Hepatocyte (in vitro differentiated cells): Measurements from ENCODE around the gene THUMPD3. TPM values are rescaled to one million over a fixed set of nuclear protein-coding genes. Genes with fewer than 3 reads are reported as not detected.

Experiments
- DNase-seq: peaks from one replicate; pipeline ENCODE4 v3.0.0-alpha.2; 2016; ENCODE audit warnings: low spot score
- H2AFZ ChIP-seq: fragments of 200-600 bp; sonication (generic); 2 replicates; pipeline ENCODE4 v1.6.0; 2016; ENCODE audit warnings: antibody characterized with exemption, mild to moderate bottlenecking
- H3K27ac ChIP-seq: fragments of 200-600 bp; sonication (generic); 2 replicates; pipeline ENCODE4 v1.5.1; 2016; ENCODE audit warnings: mild to moderate bottlenecking
- H3K27me3 ChIP-seq: fragments of 200-600 bp; sonication (generic); 2 replicates; pipeline ENCODE4 v1.6.1; 2016
- H3K36me3 ChIP-seq: fragments of 200-600 bp; sonication (generic); replicated peaks from 2 replicates; pipeline ENCODE4 v1.5.1; 2016; ENCODE audit warnings: low read depth; ENCODE audit not compliant: insufficient read depth
- H3K4me1 ChIP-seq: fragments of 200-600 bp; sonication (generic); 2 replicates; pipeline ENCODE4 v1.5.1; 2016; ENCODE audit warnings: mild to moderate bottlenecking, moderate library complexity; ENCODE audit not compliant: insufficient read depth
- H3K4me2 ChIP-seq: fragments of 200-600 bp; sonication (generic); 2 replicates; pipeline ENCODE4 v1.6.0; 2016
- H3K4me3 ChIP-seq: fragments of 200-600 bp; sonication (generic); 2 replicates; pipeline ENCODE4 v1.5.1; 2016; ENCODE audit warnings: mild to moderate bottlenecking
- H3K79me2 ChIP-seq: fragments of 200-600 bp; sonication (generic); 2 replicates; pipeline ENCODE4 v1.6.0; 2017; ENCODE audit warnings: mild to moderate bottlenecking
- H3K9me2 ChIP-seq: fragments of 200-600 bp; sonication (generic); replicated peaks from 2 replicates; pipeline ENCODE4 v1.6.0; 2017; ENCODE audit warnings: mild to moderate bottlenecking; ENCODE audit not compliant: insufficient read depth
- H3K9me3 ChIP-seq: fragments of 200-600 bp; sonication (generic); 2 replicates; pipeline ENCODE4 v1.5.1; 2016; ENCODE audit warnings: low read depth, mild to moderate bottlenecking
- H4K20me1 ChIP-seq: fragments of 200-600 bp; sonication (generic); 2 replicates; pipeline ENCODE4 v1.6.0; 2016; ENCODE audit warnings: mild to moderate bottlenecking; ENCODE audit not compliant: insufficient read depth, poor library complexity, severe bottlenecking
- EZH2 ChIP-seq: fragments of 200-600 bp; sonication (generic); IDR thresholded peaks from 2 replicates; pipeline ENCODE4 v1.6.1; 2016; ENCODE audit warnings: antibody characterized with exemption, mild to moderate bottlenecking, borderline replicate concordance
- EZH2phosphoT487 ChIP-seq: fragments of 200-600 bp; sonication (generic); IDR thresholded peaks from one replicate; pipeline ENCODE4 v1.6.1; 2018; ENCODE audit warnings: antibody characterized with exemption, mild to moderate bottlenecking, low read depth, moderate library complexity; ENCODE audit not compliant: unreplicated experiment, severe bottlenecking
- WGBS: methylation state at CpG from one replicate; pipeline ENCODE4 v1.1.6; 2016; ENCODE audit warnings: low lambda C conversion rate; ENCODE audit errors: missing lambda C conversion rate; 5-methylcytosine and 5-hydroxymethylcytosine counted together
- polyA plus RNA-seq: library from polyadenylated mRNA; unstranded; fragments of >200 nt; fragmentation: Nextera tagmentation; extraction: Ambion mirVana; gene quantifications from 2 replicates; pipeline ENCODE4 v1.2.1, GENCODE V29; 2016
- total RNA-seq: library from RNA; depleted of rRNA; stranded (reverse); fragments of >200 nt; gene quantifications from 2 replicates; pipeline ENCODE4 v1.2.3, GENCODE V29; 2014
- TF ChIP-seq, protein P1 (sequence below): fragments of 200-600 bp; sonication (generic); IDR thresholded peaks from 2 replicates; pipeline ENCODE4 v1.5.1; 2016; ENCODE audit warnings: antibody characterized with exemption, mild to moderate bottlenecking; ENCODE audit not compliant: poor library complexity

Gene THUMPD3
- total and polyA plus RNA-seq, 2 experiments from 2014 or later: 17.3 to 22.7 TPM

DNA sequence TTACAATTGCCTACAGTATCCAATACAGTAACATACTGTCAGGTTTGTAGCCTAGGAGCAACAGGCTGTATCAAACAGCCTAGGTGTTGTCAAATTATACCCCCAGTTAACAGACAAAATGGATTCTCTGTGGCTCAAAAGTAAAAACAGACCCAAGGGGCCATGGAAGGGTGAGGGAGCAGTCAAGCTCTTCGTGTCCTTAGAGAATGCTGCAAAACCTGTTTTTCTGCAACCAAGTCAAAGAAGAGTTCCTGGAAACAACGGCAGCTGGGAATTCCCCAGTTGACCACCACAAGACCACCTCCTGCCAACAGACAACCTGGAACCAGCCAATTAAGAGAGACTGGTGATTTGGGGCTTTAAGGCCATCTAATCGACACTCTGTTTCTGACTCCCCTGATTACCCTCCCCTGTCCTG, 11.1 kb upstream of the THUMPD3 start:
- peak overlapping the region; percentile 64 for H3K27ac ChIP-seq
- peak overlapping the region; percentile 19 for H2AFZ ChIP-seq
- H3K9me2 ChIP-seq: no peaks in the 10 kb centered on the region
- H3K4me3 ChIP-seq: no peak overlapping the region
- 19% methylated on average over 3 of the region's 3 CpGs for WGBS
- peaks cover 36% of the 10 kb centered on the region for H3K4me1 ChIP-seq
- no peaks in the 10 kb centered on the region for H3K36me3 ChIP-seq
- no peaks in the 10 kb centered on the region for H3K79me2 ChIP-seq
- no peaks in the 10 kb centered on the region for H3K9me3 ChIP-seq
- TF ChIP-seq EZH2phosphoT487: no peak
- H3K4me2 ChIP-seq: peak overlapping the region; percentile 31
- H4K20me1 ChIP-seq: no peaks in the 10 kb centered on the region
- DNase-seq: peak; percentile 43
- no peaks in the 10 kb centered on the region for H3K27me3 ChIP-seq

GRCh38 chr3:9352917-9353752, 9.7 kb upstream of the THUMPD3 start:
- no peak for TF ChIP-seq EZH2
- TF ChIP-seq, protein P1, sequence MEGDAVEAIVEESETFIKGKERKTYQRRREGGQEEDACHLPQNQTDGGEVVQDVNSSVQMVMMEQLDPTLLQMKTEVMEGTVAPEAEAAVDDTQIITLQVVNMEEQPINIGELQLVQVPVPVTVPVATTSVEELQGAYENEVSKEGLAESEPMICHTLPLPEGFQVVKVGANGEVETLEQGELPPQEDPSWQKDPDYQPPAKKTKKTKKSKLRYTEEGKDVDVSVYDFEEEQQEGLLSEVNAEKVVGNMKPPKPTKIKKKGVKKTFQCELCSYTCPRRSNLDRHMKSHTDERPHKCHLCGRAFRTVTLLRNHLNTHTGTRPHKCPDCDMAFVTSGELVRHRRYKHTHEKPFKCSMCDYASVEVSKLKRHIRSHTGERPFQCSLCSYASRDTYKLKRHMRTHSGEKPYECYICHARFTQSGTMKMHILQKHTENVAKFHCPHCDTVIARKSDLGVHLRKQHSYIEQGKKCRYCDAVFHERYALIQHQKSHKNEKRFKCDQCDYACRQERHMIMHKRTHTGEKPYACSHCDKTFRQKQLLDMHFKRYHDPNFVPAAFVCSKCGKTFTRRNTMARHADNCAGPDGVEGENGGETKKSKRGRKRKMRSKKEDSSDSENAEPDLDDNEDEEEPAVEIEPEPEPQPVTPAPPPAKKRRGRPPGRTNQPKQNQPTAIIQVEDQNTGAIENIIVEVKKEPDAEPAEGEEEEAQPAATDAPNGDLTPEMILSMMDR: peak; percentile 83
- Histone ChIP-seq H3K27ac (peak overlapping the region; percentile 64), H3K9me3 (no peaks in the 10 kb centered on the region), H3K4me3 (no peak overlapping the region), H3K79me2 (no peaks in the 10 kb centered on the region), H3K4me2 (peak overlapping the region; percentile 58), H3K4me1 (peaks cover 36% of the 10 kb centered on the region), H3K27me3 (no peaks in the 10 kb centered on the region), H2AFZ (peak overlapping the region; percentile 12), H4K20me1 (no peaks in the 10 kb centered on the region), H3K36me3 (no peaks in the 10 kb centered on the region), H3K9me2 (no peaks in the 10 kb centered on the region)
- DNase-seq: peak; percentile 81
- whole genome bisulfite sequencing: 11% methylated on average over 7 of the region's 7 CpGs

DNA sequence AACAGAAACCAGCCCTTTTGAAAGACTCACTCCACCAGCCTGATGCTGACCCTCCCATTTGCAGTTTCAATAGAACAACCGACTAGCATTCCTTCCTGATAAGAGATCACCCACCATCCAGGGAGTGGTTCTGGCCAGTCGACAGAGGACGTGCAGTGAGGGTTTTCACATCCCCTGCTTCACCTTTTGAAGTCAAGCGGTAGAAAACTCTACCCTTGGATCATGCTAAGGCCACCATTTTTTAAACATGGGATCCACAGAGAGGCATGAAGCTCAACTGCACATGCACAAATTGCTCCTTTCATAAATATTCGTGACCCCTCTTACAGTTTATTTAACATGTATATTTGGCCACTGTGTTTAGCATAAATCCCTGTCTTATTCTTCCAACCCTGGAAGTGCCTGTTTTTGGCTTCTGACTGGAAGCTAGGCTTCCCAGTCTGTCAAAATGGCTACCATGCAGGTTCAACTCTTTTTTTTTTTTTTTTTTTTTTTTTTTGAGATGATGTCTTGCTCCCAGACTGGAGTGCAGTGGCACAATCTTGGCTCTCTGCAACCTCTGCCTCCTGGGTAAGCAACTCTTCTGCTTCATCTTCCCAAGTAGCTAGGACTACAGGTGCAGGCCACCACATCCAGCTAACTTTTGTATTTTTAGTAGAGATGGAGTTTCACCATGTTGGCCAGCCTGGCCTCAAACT, 1.0 kb upstream of the THUMPD3 start:
- no peak overlapping the region for H3K4me3 ChIP-seq

More for the DNA sequence above, 1.0 kb upstream of the THUMPD3 start:
- no peaks in the 10 kb centered on the region for H4K20me1 ChIP-seq
- no peak overlapping the region for H2AFZ ChIP-seq
- H3K36me3 ChIP-seq: no peaks in the 10 kb centered on the region
- no peaks in the 10 kb centered on the region for H3K9me2 ChIP-seq
- peak overlapping the region; percentile 97 for H3K27ac ChIP-seq
- peaks cover 12% of the 10 kb centered on the region for H3K4me1 ChIP-seq
- DNase-seq: peak; percentile 19
- H3K27me3 ChIP-seq: no peaks in the 10 kb centered on the region
- no peaks in the 10 kb centered on the region for H3K9me3 ChIP-seq
- WGBS: 53% methylated on average over 5 of the region's 5 CpGs
- H3K4me2 ChIP-seq: peak overlapping the region; percentile 79
- peaks cover 9% of the 10 kb centered on the region for H3K79me2 ChIP-seq
- TF ChIP-seq EZH2phosphoT487 (no peak), EZH2 (no peak)
- TF ChIP-seq, protein P1: no peak
